ENCODE data around the gene ASCC3. TPM values are rescaled to one million over a fixed set of nuclear protein-coding genes. Genes with fewer than 3 reads are reported as not detected.

ASCC3 gene
- total RNA-seq, 1 experiment from 2014 or later = 40.5 TPM

DNA sequence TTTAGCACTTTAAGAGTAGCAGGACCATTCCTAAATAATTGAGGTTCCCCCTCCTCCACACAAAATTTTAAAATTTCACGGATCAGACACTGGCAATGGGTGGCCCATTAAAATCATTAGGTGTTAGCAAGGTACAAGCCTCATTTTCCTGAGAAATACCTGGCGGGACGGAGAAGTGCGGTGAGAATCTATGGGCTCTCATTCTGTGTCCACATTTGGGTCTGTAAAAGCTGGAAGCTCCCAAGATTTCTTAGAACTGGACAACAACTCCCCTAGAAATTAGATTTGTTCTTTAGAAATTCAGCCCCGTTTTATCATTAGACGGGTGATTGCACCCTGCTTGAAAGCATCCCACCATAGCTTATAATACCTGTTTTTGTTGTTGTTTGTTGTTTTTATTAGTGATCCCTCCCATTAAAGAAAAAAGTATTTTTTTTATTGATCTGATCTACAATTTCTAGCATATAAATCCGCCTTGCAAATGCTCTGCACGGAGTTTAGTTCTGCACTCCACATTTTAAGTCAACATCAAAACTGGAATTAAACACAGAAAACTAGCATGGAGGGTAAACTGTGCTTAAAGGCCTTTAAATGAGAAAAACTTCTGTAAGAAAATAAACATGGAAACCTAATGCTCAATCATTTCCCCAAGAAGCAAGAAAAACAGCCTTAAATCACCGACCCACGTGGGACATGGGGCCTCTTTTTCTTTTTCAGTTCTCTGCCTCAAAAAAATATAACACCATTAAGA is 422.1 kb downstream of the ASCC3 start (continued):
- no peak for TF ChIP-seq EZH2phosphoT487 (IDR thresholded peaks at IDR 0.05; ENCODE audit: borderline replicate concordance)
- TF ChIP-seq TCF7L2 (IDR thresholded peaks at IDR 0.05; ENCODE audit: borderline replicate concordance, extremely low read depth, insufficient read depth, insufficient read length) = no peak
- TF ChIP-seq, protein P1, sequence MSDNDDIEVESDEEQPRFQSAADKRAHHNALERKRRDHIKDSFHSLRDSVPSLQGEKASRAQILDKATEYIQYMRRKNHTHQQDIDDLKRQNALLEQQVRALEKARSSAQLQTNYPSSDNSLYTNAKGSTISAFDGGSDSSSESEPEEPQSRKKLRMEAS (IDR thresholded peaks at IDR 0.05) = no peak
- TF ChIP-seq, protein P2, sequence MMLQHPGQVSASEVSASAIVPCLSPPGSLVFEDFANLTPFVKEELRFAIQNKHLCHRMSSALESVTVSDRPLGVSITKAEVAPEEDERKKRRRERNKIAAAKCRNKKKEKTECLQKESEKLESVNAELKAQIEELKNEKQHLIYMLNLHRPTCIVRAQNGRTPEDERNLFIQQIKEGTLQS (IDR thresholded peaks at IDR 0.05) = no peak

Data from HCT116 (cell line).